ENCODE data around the gene ASTN1. TPM values are rescaled to one million over a fixed set of nuclear protein-coding genes. Genes with fewer than 3 reads are reported as not detected.

Gene ASTN1
- total RNA-seq, 3 donors from 2014 or later (not counting 1 experiment from before 2014, with no cell fraction given) = not detected

DNA sequence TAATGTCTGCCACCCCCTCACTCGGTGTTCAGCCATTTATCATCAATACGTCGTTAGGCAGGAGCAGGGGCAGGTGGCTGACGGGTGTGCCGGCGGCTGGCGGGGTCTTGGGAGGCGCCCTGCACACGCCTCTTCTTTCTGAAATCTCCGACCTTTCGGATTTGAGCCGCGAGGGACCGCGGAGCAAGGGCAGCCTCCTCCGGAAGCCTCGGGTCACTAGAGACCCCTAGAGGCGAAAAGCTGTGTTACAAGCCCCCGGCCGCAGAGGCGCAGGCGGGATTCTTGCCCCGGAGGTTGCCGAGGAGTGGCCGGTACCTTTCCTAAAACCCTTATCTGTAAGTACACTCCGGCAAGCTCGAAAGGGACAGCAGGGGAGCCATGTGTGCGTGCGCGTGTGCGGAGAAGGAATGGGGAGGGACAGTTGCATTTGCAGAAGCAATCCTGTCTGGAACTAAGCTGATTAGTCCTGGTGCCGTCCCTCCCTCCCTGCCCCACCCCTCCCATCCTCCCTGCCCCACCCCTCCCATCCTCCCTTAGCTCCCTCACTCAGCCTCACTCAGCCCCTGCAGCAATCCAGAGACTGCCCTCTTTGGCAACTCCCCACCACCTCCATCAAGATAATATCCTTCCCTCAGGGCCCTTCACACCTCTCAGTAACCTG, 17.2 kb upstream of the ASTN1 start:
- no peak overlapping the region for H3K27ac Mint-ChIP-seq
- ATAC-seq (peak in 2 of 3 donors; percentile 46 to 50), DNase-seq (peak in 1 of 2 donors; percentile 14)
- Histone ChIP-seq H3K27me3 (ENCODE audit: control insufficient read depth, insufficient read depth, low read length) (no peaks in the 10 kb centered on the region), H3K4me1 (ENCODE audit: control insufficient read depth, insufficient read depth, low read length) (peaks cover 6% of the 10 kb centered on the region), H3K27ac (ENCODE audit: low read length) (no peak overlapping the region), H3K4me3 (ENCODE audit: low read length) (no peak overlapping the region), H3K36me3 (ENCODE audit: control insufficient read depth, insufficient read depth, low read length) (no peaks in the 10 kb centered on the region), H3K9me3 (ENCODE audit: control insufficient read depth, insufficient read depth, low read length) (no peaks in the 10 kb centered on the region)
- H3K9me3 Mint-ChIP-seq = peaks cover 2 to 4% of the 10 kb centered on the region in 2 donors
- intact Hi-C loops (cut with micrococcal nuclease) = no loop called here
- H3K27me3 Mint-ChIP-seq (ENCODE audit: low read depth in 2 of 2) = peaks cover 11 to 14% of the 10 kb centered on the region in 2 donors
- TF ChIP-seq, protein P1, sequence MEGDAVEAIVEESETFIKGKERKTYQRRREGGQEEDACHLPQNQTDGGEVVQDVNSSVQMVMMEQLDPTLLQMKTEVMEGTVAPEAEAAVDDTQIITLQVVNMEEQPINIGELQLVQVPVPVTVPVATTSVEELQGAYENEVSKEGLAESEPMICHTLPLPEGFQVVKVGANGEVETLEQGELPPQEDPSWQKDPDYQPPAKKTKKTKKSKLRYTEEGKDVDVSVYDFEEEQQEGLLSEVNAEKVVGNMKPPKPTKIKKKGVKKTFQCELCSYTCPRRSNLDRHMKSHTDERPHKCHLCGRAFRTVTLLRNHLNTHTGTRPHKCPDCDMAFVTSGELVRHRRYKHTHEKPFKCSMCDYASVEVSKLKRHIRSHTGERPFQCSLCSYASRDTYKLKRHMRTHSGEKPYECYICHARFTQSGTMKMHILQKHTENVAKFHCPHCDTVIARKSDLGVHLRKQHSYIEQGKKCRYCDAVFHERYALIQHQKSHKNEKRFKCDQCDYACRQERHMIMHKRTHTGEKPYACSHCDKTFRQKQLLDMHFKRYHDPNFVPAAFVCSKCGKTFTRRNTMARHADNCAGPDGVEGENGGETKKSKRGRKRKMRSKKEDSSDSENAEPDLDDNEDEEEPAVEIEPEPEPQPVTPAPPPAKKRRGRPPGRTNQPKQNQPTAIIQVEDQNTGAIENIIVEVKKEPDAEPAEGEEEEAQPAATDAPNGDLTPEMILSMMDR (IDR thresholded peaks at IDR 0.05) = no peak
- WGBS (ENCODE audit: insufficient coverage) = 2% methylated on average over 32 of the region's 32 CpGs
- H3K4me3 Mint-ChIP-seq = no peak overlapping the region
- no peaks in the 10 kb centered on the region for H3K36me3 Mint-ChIP-seq
- H3K4me1 Mint-ChIP-seq = peaks cover 0 to 6% of the 10 kb centered on the region in 2 donors

DNA sequence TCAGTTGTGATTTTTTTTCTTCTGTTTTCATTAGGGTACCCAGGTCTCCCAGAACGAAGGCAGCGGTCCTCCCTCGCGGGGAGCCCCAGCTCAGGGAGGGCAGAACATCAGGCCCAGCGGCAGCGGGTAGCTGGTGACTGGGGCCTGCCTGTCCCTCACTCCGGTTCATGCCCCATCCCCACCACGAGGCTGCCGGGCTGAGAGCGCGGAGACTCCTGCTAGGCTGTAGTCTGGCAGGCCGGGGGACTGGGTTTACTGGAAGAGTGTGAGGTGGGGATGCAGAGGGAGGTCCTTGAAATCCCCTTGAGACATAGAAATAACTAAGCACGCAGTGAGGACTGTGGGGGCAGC, 16.7 kb upstream of the ASTN1 start:
- Mint-ChIP-seq H3K9me3 (peaks cover 4 to 5% of the 10 kb centered on the region in 2 donors), H3K27ac (no peak overlapping the region), H3K4me3 (no peak overlapping the region), H3K27me3 (ENCODE audit: low read depth in 2 of 2) (peaks cover 11 to 14% of the 10 kb centered on the region in 2 donors), H3K36me3 (no peaks in the 10 kb centered on the region), H3K4me1 (peaks cover 0 to 6% of the 10 kb centered on the region in 2 donors)
- ATAC-seq (no peak), DNase-seq (no peak)
- TF ChIP-seq, protein P1 (IDR thresholded peaks at IDR 0.05) = no peak
- Histone ChIP-seq H3K36me3 (ENCODE audit: control insufficient read depth, insufficient read depth, low read length) (no peaks in the 10 kb centered on the region), H3K4me1 (ENCODE audit: control insufficient read depth, insufficient read depth, low read length) (peaks cover 6% of the 10 kb centered on the region), H3K9me3 (ENCODE audit: control insufficient read depth, insufficient read depth, low read length) (no peaks in the 10 kb centered on the region), H3K27me3 (ENCODE audit: control insufficient read depth, insufficient read depth, low read length) (no peaks in the 10 kb centered on the region), H3K27ac (ENCODE audit: low read length) (no peak overlapping the region), H3K4me3 (ENCODE audit: low read length) (no peak overlapping the region)
- intact Hi-C loops (cut with micrococcal nuclease) = no loop called here
- WGBS (ENCODE audit: insufficient coverage) = 11% methylated on average over 13 of the region's 13 CpGs

DNA sequence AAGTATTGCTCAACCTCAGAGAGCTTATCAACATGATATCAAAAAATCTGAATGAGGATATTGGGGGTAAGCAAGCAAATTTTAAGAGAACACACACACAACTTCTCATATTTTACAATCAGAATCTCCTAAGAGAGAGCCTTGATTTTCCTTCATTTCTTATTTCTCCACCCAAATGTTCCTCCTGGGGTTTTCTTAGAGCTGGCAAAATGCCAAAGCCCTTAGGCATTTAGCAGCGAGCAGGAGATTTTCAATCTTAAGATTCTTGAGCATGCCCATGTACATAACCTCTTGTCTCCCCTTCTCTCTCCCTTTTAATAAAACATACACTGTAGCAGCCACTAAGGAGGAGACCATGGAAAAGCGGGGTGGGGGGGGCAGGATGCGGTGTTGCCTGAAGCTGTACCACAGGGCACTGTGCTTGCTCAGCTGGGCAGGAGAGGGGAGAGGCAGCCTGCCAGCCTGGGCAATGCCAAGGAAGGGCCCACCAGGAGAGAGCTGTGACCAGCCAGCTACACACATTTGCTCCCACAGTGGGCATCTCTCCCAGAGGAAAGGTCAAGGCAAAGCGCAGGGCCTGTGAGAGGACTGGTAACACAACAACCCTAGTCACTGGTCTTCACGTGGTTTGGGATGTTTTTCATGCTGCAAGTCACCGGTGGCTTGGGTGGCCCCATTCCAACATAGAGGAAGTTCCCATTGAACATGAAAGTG, 10.6 kb upstream of the ASTN1 start:
- DNase-seq (no peak), ATAC-seq (no peak)
- H3K27me3 ChIP-seq (ENCODE audit: control insufficient read depth, insufficient read depth, low read length) = peaks cover 6% of the 10 kb centered on the region
- H3K9me3 Mint-ChIP-seq = peaks cover 0 to 5% of the 10 kb centered on the region in 2 donors
- H3K27me3 Mint-ChIP-seq (ENCODE audit: low read depth in 2 of 2) = peaks cover 0 to 7% of the 10 kb centered on the region in 2 donors
- no peaks in the 10 kb centered on the region for H3K36me3 Mint-ChIP-seq
- no peak overlapping the region for H3K4me3 Mint-ChIP-seq
- no peak overlapping the region for H3K27ac Mint-ChIP-seq
- H3K27ac ChIP-seq (ENCODE audit: low read length) = no peak overlapping the region
- 83% methylated on average over 6 of the region's 6 CpGs for WGBS (ENCODE audit: insufficient coverage)
- TF ChIP-seq, protein P1 (IDR thresholded peaks at IDR 0.05) = no peak
- no peaks in the 10 kb centered on the region for H3K4me1 ChIP-seq (ENCODE audit: control insufficient read depth, insufficient read depth, low read length)
- intact Hi-C loops (cut with micrococcal nuclease) = no loop called here
- H3K36me3 ChIP-seq (ENCODE audit: control insufficient read depth, insufficient read depth, low read length) = no peaks in the 10 kb centered on the region
- no peaks in the 10 kb centered on the region for H3K4me1 Mint-ChIP-seq
- H3K9me3 ChIP-seq (ENCODE audit: control insufficient read depth, insufficient read depth, low read length) = peaks cover 3% of the 10 kb centered on the region
- H3K4me3 ChIP-seq (ENCODE audit: low read length) = no peak overlapping the region

Data from natural killer cell (primary cell).